Adrenal gland (tissue), 12 donors: ENCODE results near the gene ZNF230. TPM values are rescaled to one million over a fixed set of nuclear protein-coding genes. Genes with fewer than 3 reads are reported as not detected.
A peak's percentile ranks its signal among the peaks of the same experiment; 100 is the strongest.

Experiments
- DNase-seq, 7 donors: peaks; one replicate each; pipeline ENCODE4 v3.0.0-alpha.2; 2019 to 2020
- H3K27ac ChIP-seq, 5 donors: fragments of 200-600 bp; sonication (generic) in 4 of 5; 1 replicate in 3 of 5; 2 replicates in 2 of 5; pipeline versions ENCODE4 v1.5.1 to v1.8.0; 2016 to 2020; ENCODE audit warnings: mild to moderate bottlenecking in 1 of 5
- H3K27me3 ChIP-seq: fragments of 200-600 bp; 2 replicates; pipeline ENCODE4 v1.8.0; 2021
- H3K36me3 ChIP-seq, 2 donors: fragments of 200-600 bp; replicated peaks in 1 of 2; 1 replicate in 1 of 2; 2 replicates in 1 of 2; pipeline versions ENCODE4 v1.5.1 to v1.8.0; 2018 to 2022
- H3K4me1 ChIP-seq, 2 donors: fragments of 200-600 bp; replicated peaks in 1 of 2; 1 replicate in 1 of 2; 2 replicates in 1 of 2; pipeline versions ENCODE4 v1.5.1 to v1.8.0; 2018 to 2021
- H3K4me3 ChIP-seq, 4 donors: fragments of 200-600 bp; sonication (generic) in 3 of 4; one replicate each; pipeline ENCODE4 v1.5.1; 2016 to 2018
- H3K9me3 ChIP-seq, 3 donors: fragments of 200-600 bp; sonication (generic) in 1 of 3; replicated peaks in 1 of 3; 1 replicate in 2 of 3; 2 replicates in 1 of 3; pipeline versions ENCODE4 v1.5.1 to v1.8.0; 2016 to 2021
- CTCF ChIP-seq, 6 experiments: fragments of 450-650 bp in 4 of 6; fragments of 200-600 bp in 2 of 6; sonication (generic) in 1 of 6; IDR thresholded peaks; 1 replicate in 5 of 6; 2 replicates in 1 of 6; pipeline versions ENCODE4 v1.5.1 to v1.8.0; 2016 to 2021; ENCODE audit warnings: antibody characterized with exemption in 6 of 6, mild to moderate bottlenecking in 2 of 6, moderate library complexity in 1 of 6
- POLR2A ChIP-seq, 2 donors: fragments of 450-650 bp; IDR thresholded peaks; one replicate each; pipeline ENCODE4 v1.6.1; 2017; ENCODE audit warnings: antibody characterized with exemption in 2 of 2, mild to moderate bottlenecking in 2 of 2, moderate library complexity in 1 of 2
- WGBS, 4 donors: extraction: QIAGEN DNeasy Blood & Tissue Kit in 2 of 4; methylation state at CpG; one replicate each; pipeline versions ENCODE4 v1.1.5 to v1.1.7; 2013 to 2017; 5-methylcytosine and 5-hydroxymethylcytosine counted together
- intact Hi-C, 2 donors: fragments of 100-400 bp; cut with DNase I; formaldehyde crosslinking; loops; one replicate each; pipeline versions ENCODE4 v1.14.1 to v1.15.0; 2022 to 2023
- polyA plus RNA-seq, 3 donors: library from polyadenylated mRNA; stranded (reverse); fragments of 200-250 nt in 2 of 3; fragments of 350-450 nt in 1 of 3; fragmentation: Illumina TruSeq in 1 of 3; extraction: RNeasy Lipid Tissue Mini Kit (QIAGEN cat#74804) in 1 of 3; gene quantifications; one replicate each; pipeline ENCODE4 v1.2.3, GENCODE V29; 2013 to 2014
- total RNA-seq, 9 donors: library from RNA; depleted of rRNA in 4 of 9; stranded (reverse); fragments of >200 nt in 4 of 9; fragments of 120-200 nt in 1 of 9; fragmentation: NEBNext Ultra II Directional in 1 of 9; extraction: Animal tissue kit (Norgen Biotek cat#: 25700) in 1 of 9; gene quantifications; one replicate each; pipeline versions ENCODE4 v1.1.0 to v1.2.4, GENCODE V29; 2013 to 2023
- donor health status: healthy with polysubstance abuse.
- donor health status: Bipolar disorder and iron deficiency.
- donor health status: DM: yes; HTN: yes; CAD: no.
- donor health status: DM: no; HTN: no; CAD: no.
- donor health status: DM: no; HTN: no; CAD: no.
- donor health status: DM: yes; HTN: yes; CAD: no.

Gene ZNF230
- total and polyA plus RNA-seq, 12 donors = 1.4 to 6.1 (median 3.7) TPM

GRCh38 chr19:43960411-43960810 lies 42.3 kb upstream of the ZNF230 start:
- no peak overlapping the region for H3K27ac ChIP-seq
- intact Hi-C loops = loop anchor here in 1 of 2 donors (10.0 kb wide), 2 partner anchors 116 to 504 kb away; no protein-coding TSS in a partner anchor
- WGBS, 4 donors = 61 to 74% (median 69%) methylated on average over 3 to 4 of the region's 4 CpGs
- no peak for DNase-seq
- H3K9me3 ChIP-seq = peaks cover 2 to 66% (median 7%) of the 10 kb centered on the region in 3 donors
- H3K36me3 ChIP-seq = peaks cover 0 to 8% of the 10 kb centered on the region in 2 donors
- H3K4me1 ChIP-seq = no peaks in the 10 kb centered on the region
- TF ChIP-seq CTCF (IDR thresholded peaks at IDR 0.05) (no peak), POLR2A (IDR thresholded peaks at IDR 0.05) (no peak)
- no peak overlapping the region for H3K4me3 ChIP-seq
- H3K27me3 ChIP-seq = no peaks in the 10 kb centered on the region

GRCh38 chr19:43966079-43966694 lies 36.6 kb upstream of the ZNF230 start:
- H3K27ac ChIP-seq = no peak overlapping the region
- H3K9me3 ChIP-seq = peaks cover 9 to 93% (median 25%) of the 10 kb centered on the region in 3 donors
- 92 to 98% (median 98%) methylated on average over 3 of the region's 3 CpGs for WGBS, 4 donors
- no peaks in the 10 kb centered on the region for H3K4me1 ChIP-seq
- peaks cover 0 to 23% of the 10 kb centered on the region in 2 donors for H3K36me3 ChIP-seq
- DNase-seq = no peak
- peak overlapping the region in 1 of 4 donors; percentile 1 for H3K4me3 ChIP-seq
- no peaks in the 10 kb centered on the region for H3K27me3 ChIP-seq
- TF ChIP-seq CTCF (IDR thresholded peaks at IDR 0.05) (no peak), POLR2A (IDR thresholded peaks at IDR 0.05) (no peak)
- intact Hi-C loops = loop anchor here in 1 of 2 donors (10.0 kb wide), 2 partner anchors 121 to 499 kb away; no protein-coding TSS in a partner anchor

- Histone ChIP-seq H3K27ac (no peak overlapping the region), H3K27me3 (no peaks in the 10 kb centered on the region), H3K9me3 (peaks cover 0 to 60% (median 7%) of the 10 kb centered on the region in 3 donors), H3K4me1 (no peaks in the 10 kb centered on the region), H3K4me3 (no peak overlapping the region), H3K36me3 (no peaks in the 10 kb centered on the region)
- intact Hi-C loops = no loop called here
- no peak for DNase-seq
- WGBS, 4 donors = 83 to 91% (median 91%) methylated on average over 1 of the region's 1 CpG
- TF ChIP-seq CTCF (IDR thresholded peaks at IDR 0.05) (no peak), POLR2A (IDR thresholded peaks at IDR 0.05) (no peak)
Measured at GRCh38 chr19:43976732-43977131, 26.0 kb upstream of the ZNF230 start.

- DNase-seq = no peak
- Histone ChIP-seq H3K4me1 (peaks cover 0 to 11% of the 10 kb centered on the region in 2 donors), H3K27me3 (no peaks in the 10 kb centered on the region), H3K9me3 (peaks cover 0 to 6% (median 0%) of the 10 kb centered on the region in 3 donors), H3K36me3 (no peaks in the 10 kb centered on the region), H3K4me3 (peak overlapping the region in 1 of 4 donors; percentile 65), H3K27ac (peak overlapping the region in 1 of 5 donors; percentile 46)
- intact Hi-C loops = no loop called here
- WGBS, 4 donors = 57 to 86% (median 64%) methylated on average over 2 of the region's 2 CpGs
- TF ChIP-seq POLR2A (IDR thresholded peaks at IDR 0.05) = no peak
- no peak for TF ChIP-seq CTCF (IDR thresholded peaks at IDR 0.05)
Measured at GRCh38 chr19:43983544-43983911, 19.2 kb upstream of the ZNF230 start.
